BLaER1 treated with 17β-estradiol and CSF1 and Interleukin-3, amounts not matched to agents 10 nM and 100 nM (cell line): ENCODE measurements around the gene DEFB112.
A peak's percentile ranks its signal among the peaks of the same experiment; 100 is the strongest.

Experiments used
- H3K27ac ChIP-seq, 11 experiments: shearing (Covaris generic); formaldehyde crosslinking; 2 replicates each; pipeline ENCODE4 v1.8.1; 2022
- H3K27me3 ChIP-seq, 11 experiments: shearing (Covaris generic); formaldehyde crosslinking; 2 replicates each; pipeline ENCODE4 v1.8.1; 2022
- H3K36me3 ChIP-seq, 11 experiments: shearing (Covaris generic); formaldehyde crosslinking; 2 replicates each; pipeline ENCODE4 v1.8.1; 2022
- H3K4me1 ChIP-seq, 10 experiments: shearing (Covaris generic); formaldehyde crosslinking; 2 replicates each; pipeline ENCODE4 v1.8.1; 2022
- H3K4me2 ChIP-seq, 11 experiments: shearing (Covaris generic); formaldehyde crosslinking; 2 replicates each; pipeline ENCODE4 v1.8.1; 2022
- H3K4me3 ChIP-seq, 10 experiments: shearing (Covaris generic); formaldehyde crosslinking; 2 replicates each; pipeline ENCODE4 v1.8.1; 2022
- H3K9ac ChIP-seq, 11 experiments: shearing (Covaris generic); formaldehyde crosslinking; 2 replicates each; pipeline ENCODE4 v1.8.1; 2022
- H3K9me3 ChIP-seq, 11 experiments: shearing (Covaris generic); formaldehyde crosslinking; replicated peaks in 1 of 11; 2 replicates each; pipeline ENCODE4 v1.8.1; 2022
- H4K20me1 ChIP-seq, 11 experiments: shearing (Covaris generic); formaldehyde crosslinking; 2 replicates each; pipeline ENCODE4 v1.8.1; 2022
- Cebpa-rat ChIP-seq, 11 experiments: shearing (Covaris generic); IDR thresholded peaks; 2 replicates each; pipeline ENCODE4 v1.8.1; 2022

DEFB112 gene

DNA sequence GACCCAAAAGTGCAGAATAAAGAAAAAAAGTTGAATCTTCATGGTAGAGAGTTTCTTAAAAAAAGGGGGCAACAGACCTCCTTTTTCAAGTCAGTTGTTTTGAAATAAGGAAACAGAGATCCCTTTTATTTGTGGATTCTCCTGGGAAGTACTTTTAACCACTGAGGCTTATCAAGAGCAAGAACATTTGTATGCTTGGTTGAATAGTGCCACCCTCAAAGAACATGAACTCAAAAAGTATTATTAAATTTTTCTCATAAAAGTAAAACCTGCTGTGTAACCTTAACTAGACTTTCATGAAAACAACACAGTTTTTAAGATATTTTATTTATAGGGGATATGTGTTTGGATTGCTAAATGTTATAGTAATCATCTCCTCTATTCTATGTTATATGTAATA lies 27.8 kb downstream of the DEFB112 start, which contains the start of gene DEFB110:
Gene DEFB110, minus strand, starts transcription at position 101 of the 400 bp plus-strand sequence. Its CDS starts 59 bp downstream, at position 42.
- no peak within 1 kb of the TSS; a peak in 1 of 22 replicates for H3K4me2 ChIP-seq
- TF ChIP-seq Cebpa-rat (IDR thresholded peaks at IDR 0.05): no peak

DNA sequence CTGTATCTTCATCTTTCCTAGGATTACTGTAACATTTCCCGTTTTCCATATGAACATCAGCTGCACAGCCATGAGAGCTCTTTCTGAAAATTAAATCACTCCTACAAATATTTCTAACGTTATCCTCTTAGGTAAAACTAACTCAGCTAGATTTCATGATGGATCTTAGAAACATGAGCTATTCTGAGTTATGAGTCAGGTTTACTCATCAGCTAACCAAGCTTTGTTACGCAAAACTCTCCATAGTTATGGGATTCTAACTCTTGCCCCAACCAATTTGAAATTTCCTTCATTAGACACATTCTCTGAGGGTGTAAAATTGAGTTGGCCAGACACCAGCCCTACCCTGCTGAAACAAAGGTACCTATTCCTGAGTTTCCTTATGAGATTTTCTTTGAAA lies 41.9 kb downstream of the DEFB112 start:
- H3K9me3 ChIP-seq: no peaks in the 10 kb centered on the region
- H3K36me3 ChIP-seq: no peaks in the 10 kb centered on the region
- 0 out of 22 replicates have a peak overlapping the region, but pooled peaks of 1 of the 11 experiments have one; percentile 17 for H3K27ac ChIP-seq
- H3K4me1 ChIP-seq: peaks cover 0 to 14% (median 0%) of the 10 kb centered on the region in 10 experiments; a peak in 6 of 20 replicates
- no peaks in the 10 kb centered on the region for H4K20me1 ChIP-seq
- TF ChIP-seq Cebpa-rat (IDR thresholded peaks at IDR 0.05): no peak
- no peak overlapping the region for H3K4me3 ChIP-seq
- no peaks in the 10 kb centered on the region for H3K27me3 ChIP-seq
- no peak overlapping the region for H3K9ac ChIP-seq
- H3K4me2 ChIP-seq: peak overlapping the region in 3 of 11 experiments; percentile 32 to 50 (median 47); a peak in 5 of 22 replicates

More for the DNA sequence above, 27.8 kb downstream of the DEFB112 start, which contains the start of gene DEFB110:
- H3K27ac ChIP-seq: no peak within 1 kb of the TSS
- H3K36me3 ChIP-seq: no peaks in the 10 kb centered on the region
- H3K4me3 ChIP-seq: no peak within 1 kb of the TSS
- no peaks in the 10 kb centered on the region for H4K20me1 ChIP-seq
- H3K27me3 ChIP-seq: no peaks in the 10 kb centered on the region
- no peaks in the 10 kb centered on the region for H3K4me1 ChIP-seq
- H3K9ac ChIP-seq: no peak within 1 kb of the TSS
- no peaks in the 10 kb centered on the region for H3K9me3 ChIP-seq

DNA sequence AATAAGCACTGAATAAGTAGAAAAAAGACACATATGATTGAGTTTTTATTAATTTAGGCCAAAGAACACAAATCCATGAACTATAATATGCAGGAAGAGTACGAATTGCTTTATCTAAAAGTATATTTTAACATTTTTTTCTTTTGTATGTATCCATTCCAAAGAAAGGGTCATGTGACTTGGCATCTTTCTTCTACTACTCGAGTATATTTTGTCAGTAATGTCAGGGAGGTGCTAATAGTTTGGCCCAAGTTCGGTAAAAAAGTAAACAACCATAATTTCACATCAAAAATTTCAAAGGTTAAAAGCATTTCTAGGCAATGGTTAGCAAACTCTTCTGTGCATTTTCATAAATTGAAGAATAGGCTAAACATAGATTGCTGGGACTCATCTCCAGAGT lies 46.6 kb downstream of the DEFB112 start:
- Histone ChIP-seq H3K9ac (no peak overlapping the region), H3K4me1 (peaks cover 0 to 12% (median 0%) of the 10 kb centered on the region in 10 experiments; a peak in 6 of 20 replicates), H3K27me3 (no peaks in the 10 kb centered on the region), H3K36me3 (no peaks in the 10 kb centered on the region), H4K20me1 (no peaks in the 10 kb centered on the region), H3K27ac (no peak overlapping the region), H3K4me2 (no peak overlapping the region), H3K9me3 (no peaks in the 10 kb centered on the region), H3K4me3 (no peak overlapping the region)
- TF ChIP-seq Cebpa-rat (IDR thresholded peaks at IDR 0.05): no peak

DNA sequence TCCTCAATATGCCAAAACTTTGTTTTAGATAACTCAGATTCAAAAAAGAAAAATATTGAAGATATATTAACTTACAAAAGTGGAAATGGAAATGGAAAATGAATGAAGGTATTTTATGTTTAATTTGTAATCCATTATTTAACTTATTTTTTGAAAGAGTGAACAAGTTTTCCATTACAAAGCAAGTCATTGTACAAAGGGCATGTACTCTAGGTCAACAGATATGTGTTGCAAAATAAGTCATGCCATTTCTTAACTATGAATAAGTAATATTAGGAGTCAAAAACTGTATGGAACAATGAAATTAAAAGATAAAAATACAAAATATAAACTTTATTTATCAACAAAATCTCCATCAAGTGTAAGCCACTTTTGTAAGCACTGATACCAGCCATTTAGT lies 54.5 kb downstream of the DEFB112 start:
- Histone ChIP-seq H3K4me3 (no peak overlapping the region), H3K4me1 (no peaks in the 10 kb centered on the region), H3K9me3 (no peaks in the 10 kb centered on the region)

More for the DNA sequence above, 54.5 kb downstream of the DEFB112 start:
- no peaks in the 10 kb centered on the region for H3K36me3 ChIP-seq
- no peaks in the 10 kb centered on the region for H3K27me3 ChIP-seq
- no peak overlapping the region for H3K9ac ChIP-seq
- H4K20me1 ChIP-seq: no peaks in the 10 kb centered on the region
- H3K27ac ChIP-seq: no peak overlapping the region
- no peak overlapping the region for H3K4me2 ChIP-seq
- no peak for TF ChIP-seq Cebpa-rat (IDR thresholded peaks at IDR 0.05)
